CD4-positive, alpha-beta T cell treated with Interleukin-21 for 1 hour (primary cell): ENCODE data around the gene RNASEH2A.
A peak's percentile ranks its signal among the peaks of the same experiment; 100 is the strongest.

Source experiments
- DNase-seq: peaks from one replicate; pipeline ENCODE4 v3.0.0-alpha.2; 2020

RNASEH2A gene

DNA sequence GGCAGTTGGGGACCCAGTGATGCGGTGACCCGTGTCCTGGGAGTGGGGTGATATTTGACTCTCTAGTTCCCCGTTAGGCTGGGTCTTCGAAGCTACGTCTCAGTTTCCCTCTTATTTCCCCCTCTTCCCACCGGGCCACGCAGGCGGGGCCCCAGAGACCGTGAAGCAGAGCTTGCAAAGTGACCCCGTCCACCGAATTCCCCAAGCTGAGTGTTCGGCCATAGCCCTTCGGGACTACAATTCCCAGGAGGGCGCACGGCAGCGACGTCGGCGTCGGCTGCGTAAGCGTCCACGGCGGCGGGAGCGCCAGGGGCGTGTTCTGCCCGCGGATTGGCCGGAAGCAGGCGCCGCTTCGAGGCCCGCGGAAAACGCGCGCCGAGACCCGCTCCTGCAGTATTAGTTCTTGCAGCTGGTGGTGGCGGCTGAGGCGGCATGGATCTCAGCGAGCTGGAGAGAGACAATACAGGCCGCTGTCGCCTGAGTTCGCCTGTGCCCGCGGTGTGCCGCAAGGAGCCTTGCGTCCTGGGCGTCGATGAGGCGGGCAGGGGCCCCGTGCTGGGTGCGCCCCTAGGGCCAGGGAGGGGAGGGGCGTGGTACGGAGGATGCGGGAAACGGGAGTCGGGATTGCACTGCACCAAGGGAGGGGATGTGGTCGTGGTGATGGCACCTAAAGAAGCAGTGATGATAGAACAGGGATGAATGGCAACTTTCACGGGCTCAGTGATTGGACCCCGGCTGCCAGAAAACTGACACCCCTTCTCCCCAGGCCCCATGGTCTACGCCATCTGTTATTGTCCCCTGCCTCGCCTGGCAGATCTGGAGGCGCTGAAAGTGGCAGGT lies at the start of gene RNASEH2A:
TSS of gene RNASEH2A (plus strand) at position 343 of the 840 bp plus-strand sequence. CDS start at position 433, 90 bp downstream.
- peak; percentile 88 for DNase-seq

DNA sequence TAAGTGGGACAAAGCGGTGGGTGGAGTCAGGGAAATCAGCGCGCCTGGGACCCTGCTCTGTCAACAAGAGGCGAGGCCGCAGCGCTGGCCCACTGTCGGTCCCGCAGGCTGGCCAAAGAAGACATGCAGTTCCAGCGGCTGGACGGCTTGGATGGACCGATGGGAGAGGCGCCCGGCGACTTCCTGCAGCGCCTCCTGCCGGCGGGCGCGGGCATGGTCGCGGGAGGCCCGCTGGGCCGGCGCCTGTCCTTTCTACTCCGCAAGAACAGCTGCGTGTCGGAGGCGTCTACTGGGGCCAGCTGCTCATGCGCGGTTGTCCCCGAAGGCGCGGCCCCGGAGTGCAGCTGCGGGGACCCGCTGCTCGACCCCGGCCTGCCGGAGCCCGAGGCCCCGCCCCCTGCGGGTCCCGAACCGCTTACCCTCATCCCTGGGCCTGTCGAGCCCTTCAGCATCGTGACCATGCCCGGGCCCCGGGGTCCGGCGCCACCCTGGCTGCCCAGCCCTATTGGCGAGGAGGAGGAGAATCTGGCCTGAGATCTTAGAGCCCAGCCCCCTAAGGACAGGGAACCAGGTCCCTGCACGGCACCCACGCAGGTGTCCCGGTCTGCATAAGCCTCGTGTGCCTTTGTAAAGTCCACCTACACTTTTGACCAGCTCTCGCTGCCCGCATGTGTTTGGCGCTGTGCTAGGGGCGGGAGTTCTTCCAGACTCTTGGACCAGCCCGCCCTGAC lies 48.7 kb upstream of the RNASEH2A start:
- DNase-seq, result peak; percentile 64

DNA sequence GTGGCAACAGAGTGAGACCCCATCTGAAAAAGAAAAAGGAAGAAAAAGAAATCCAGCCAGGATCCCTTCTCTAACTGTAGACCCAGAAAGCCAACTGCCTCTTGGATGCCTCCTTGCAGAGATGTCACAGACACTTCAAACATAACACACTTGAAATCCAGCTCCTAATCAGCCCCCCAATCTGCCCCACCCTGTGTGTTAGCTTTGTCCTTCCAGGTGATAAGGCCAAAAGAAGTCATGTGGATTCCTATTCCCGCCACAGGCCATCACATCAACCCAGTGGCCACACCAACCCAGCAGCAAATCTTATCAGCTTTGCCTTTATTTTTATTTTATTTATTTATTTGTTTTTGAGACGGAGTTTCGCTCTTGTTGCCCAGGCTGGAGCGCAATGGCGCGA lies 46.7 kb upstream of the RNASEH2A start:
- no peak for DNase-seq

- no peak for DNase-seq
Observed at GRCh38 chr19:12763100-12763499, 43.3 kb upstream of the RNASEH2A start.

- no peak for DNase-seq
Observed at GRCh38 chr19:12764698-12765097, 41.7 kb upstream of the RNASEH2A start.

GRCh38 chr19:12766051-12766521 lies 40.3 kb upstream of the RNASEH2A start:
- DNase-seq, result peak; percentile 84

- DNase-seq, result no peak
Observed at GRCh38 chr19:12767150-12767549, 39.2 kb upstream of the RNASEH2A start.

- no peak for DNase-seq
Observed at GRCh38 chr19:12767666-12768065, 38.7 kb upstream of the RNASEH2A start.

GRCh38 chr19:12769689-12770088 lies 36.7 kb upstream of the RNASEH2A start:
- peak; percentile 80 for DNase-seq

- no peak for DNase-seq
Observed at GRCh38 chr19:12770922-12771321, 35.5 kb upstream of the RNASEH2A start.

GRCh38 chr19:12772323-12772722 lies 34.1 kb upstream of the RNASEH2A start:
- DNase-seq, result no peak

DNA sequence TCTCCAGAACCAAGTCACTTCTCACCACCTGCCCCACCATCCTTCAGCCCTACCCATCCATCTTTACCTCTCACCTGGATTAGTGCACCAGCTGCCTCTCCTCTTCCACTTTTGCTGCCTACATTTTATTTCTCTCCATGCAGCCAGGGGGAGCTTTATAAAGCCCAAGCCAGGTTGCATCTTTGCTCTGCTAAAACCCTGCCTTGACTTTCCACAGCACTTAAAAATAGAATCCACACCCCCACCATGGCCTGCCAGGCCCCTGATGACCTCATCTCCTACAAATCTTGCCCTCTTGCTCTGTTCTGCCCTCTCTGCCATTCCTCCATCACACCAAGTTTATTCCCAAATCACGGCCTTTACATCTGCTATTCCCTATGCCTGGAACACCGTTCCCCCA lies 32.8 kb upstream of the RNASEH2A start:
- DNase-seq, result no peak

GRCh38 chr19:12774588-12775555 lies 31.5 kb upstream of the RNASEH2A start, which contains the start of gene HOOK2:
Gene HOOK2 (minus strand): TSS chr19:12775552. CDS start chr19:12775449, 103 bp downstream.
- DNase-seq, result peak; percentile 74

DNA sequence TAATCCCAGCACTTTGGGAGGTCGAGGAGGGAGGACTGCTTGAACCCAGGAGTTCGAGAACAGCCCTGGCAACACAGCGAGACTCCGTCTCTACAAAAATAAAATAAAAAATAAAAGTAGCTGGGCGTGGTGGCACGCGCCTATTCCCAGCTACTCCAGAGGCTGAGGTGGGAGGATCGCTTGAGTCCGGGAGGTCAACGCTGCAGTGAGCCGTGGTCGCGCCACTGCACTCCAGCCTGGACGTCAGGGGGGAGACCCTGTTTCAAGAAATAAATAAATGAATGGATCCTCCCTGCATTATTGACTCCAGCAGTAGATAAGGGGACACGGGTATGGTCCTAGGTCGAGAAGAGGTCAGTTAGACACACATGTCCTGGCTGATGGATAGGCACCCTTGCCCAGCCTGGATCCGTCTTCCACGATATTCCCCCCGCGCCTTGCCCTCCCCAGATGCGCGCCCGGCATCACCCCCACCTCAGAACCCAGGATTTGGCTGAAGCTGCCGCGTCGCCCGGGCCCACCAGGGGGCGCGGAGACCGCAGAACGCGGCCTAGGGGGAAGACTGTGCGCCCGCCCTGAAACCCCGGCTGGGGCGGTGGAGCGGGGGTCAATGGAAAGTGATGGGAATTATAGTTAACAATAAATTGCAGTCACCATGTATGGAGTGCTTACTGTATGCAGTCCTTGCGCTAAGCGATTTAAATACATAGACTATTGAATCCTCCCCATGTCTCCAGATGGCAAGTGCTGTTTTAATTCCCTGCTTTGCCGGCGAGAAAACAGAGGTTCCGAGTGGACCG lies 29.0 kb upstream of the RNASEH2A start:
- peak; percentile 85 for DNase-seq

DNA sequence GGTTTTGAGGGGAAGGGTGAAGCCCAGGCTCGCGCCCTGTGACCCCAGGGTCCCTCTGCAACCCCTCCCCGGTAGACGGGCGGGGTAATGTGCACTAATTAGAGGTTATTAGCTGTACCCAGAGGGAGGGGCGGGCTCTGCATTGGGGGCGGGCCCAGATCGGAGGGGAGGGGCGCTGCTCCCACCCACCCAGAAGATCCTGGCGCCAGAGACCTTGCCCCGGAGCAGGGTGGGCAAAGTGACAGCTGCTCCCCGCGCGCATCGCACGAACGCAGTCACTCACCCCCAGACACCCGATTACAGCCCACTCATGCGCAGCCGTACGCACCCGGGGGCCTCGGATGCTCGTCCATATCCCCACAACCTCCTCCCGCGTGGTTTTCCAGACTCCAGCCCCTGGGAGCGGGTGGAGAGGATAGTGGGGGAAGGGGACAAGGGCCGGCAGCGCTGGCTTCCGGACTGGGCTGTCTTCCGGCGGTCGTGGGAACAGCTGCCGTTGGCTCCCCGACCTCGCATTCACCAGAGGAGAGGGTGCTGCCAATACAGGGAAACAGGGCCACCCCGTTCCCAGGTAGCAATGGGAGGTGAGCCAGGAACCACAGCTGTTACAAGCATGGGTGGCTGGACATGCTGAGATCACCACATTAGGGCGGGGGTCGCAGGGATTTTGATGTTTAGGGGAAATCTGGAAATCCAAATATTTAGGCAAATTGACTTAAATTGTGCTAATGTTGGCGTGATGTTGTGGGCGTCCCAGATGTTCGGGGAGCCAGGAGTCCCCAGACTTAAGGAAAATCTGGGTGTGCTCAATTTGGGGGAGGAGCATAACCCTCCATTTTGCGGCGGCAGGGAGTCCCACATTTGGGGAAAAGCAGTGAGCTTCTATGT lies 28.1 kb upstream of the RNASEH2A start:
- DNase-seq, result peak; percentile 62

DNA sequence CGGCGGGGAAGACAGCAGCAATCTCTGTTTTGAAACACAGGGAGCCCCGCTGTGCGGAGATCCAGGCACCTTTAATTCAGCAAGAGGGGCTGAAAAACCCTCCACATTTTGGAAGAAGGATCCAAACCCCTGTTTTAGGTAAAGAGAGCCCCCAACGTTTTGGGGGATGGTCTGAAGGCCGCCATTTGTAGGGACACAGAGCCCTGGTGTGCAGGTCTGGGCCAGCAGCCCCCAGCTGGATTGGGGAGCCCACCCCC lies 27.6 kb upstream of the RNASEH2A start:
- DNase-seq, result no peak

GRCh38 chr19:12779162-12779993 lies 27.0 kb upstream of the RNASEH2A start:
- DNase-seq, result no peak

- no peak for DNase-seq
Observed at GRCh38 chr19:12782174-12782423, 24.3 kb upstream of the RNASEH2A start.

DNA sequence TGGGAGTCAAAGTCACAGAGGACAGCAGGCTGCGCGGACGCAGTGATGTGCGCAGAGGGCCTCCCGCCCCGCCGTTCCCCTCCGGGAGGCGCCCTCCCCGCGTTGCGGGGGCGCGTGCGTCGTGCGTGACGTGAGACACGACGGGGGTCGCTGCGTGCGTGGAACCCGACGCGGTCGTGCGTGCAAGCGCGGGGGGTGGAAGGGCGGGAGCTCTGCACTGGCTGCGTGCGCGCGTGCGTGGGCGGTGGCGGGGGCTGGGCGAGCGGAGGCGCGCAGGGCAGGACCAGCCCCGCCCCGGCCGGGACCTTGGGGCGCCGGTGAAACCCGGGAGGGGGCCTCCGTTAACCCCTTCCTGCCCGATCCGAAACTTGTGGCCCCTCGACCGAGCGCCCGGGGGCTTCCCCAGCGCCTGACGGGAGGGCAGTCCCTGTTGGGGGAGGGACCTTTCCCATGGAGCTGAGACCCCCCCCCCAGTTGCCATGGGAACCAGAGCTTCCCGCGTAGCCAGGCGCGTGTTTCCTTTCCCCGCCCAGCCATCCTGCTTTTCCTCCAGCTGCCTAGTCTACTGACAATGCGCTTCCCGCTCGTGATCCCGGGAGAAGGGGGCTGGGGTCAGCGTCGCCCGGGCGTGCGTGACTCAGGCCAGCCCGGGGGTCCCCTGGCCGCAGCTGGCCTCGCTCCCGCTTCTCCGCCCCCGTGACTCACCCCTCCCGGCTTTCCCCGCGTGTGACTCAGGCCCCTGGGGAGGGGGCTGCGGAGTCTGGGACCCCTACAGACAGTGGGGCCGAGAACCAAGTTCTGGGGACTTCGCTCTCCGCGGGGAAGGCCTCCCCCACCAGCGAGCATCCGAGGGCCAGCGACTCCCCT lies 23.7 kb upstream of the RNASEH2A start:
- peak; percentile 94 for DNase-seq
